A673 (cell line): ENCODE measurements around the gene PCID2.

Experiments used
- EZH2 ChIP-seq: fragments of 200-600 bp; sonication (generic); IDR thresholded peaks from 2 replicates; pipeline ENCODE4 v1.6.1; 2017; ENCODE audit warnings: borderline replicate concordance, low read depth, mild to moderate bottlenecking, mixed read lengths, antibody characterized with exemption, low read length; ENCODE audit not compliant: poor library complexity, severe bottlenecking
- TF ChIP-seq, protein P1 (sequence below): fragments of 300-800, 200-600 bp; sonication (generic); conservative IDR thresholded peaks from 2 replicates; pipeline ENCODE4 v1.5.1; 2017; ENCODE audit warnings: low read depth, mild to moderate bottlenecking, antibody characterized with exemption, low read length, moderate library complexity, mixed read lengths

DNA sequence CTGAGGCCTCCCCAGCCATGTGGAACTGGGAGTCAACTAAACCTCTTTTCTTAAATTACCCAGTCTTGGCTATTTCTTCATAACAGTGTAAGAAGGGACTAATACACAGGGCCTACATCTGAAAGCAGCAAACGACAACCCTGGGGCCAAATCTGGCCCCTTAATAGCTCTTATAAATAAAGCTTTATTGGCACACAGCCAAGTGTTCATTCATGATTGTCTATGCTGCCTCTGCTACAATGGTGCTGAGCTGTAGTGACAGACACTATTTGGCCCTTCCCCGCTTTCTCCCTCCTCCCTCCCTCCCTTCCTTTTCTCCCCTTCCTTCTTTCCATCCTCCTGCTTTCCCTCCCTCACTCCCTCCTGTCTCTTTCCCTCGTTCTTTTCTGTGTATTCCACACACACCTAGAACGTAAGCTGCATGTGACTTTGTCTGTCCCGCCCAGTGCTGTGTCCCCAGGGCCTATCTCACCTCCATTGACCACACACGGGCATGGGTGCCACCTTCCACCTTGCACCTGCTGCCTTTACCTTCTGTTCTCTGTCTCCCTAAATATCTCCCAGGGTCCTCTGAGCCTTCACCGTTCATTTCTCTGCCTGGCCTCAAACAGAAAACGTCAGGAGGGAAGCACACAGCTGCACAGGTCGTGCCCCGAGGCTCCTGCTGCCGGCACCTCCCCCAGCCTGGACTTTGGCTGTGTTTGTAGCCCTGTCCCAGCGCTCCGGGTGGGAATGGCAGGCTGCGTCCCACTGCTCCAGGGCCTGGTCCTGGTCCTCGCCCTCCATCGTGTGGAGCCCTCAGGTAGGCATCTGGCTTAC is 50.3 kb downstream of the PCID2 start, which contains the start of gene PROZ:
- TF ChIP-seq, protein P1, sequence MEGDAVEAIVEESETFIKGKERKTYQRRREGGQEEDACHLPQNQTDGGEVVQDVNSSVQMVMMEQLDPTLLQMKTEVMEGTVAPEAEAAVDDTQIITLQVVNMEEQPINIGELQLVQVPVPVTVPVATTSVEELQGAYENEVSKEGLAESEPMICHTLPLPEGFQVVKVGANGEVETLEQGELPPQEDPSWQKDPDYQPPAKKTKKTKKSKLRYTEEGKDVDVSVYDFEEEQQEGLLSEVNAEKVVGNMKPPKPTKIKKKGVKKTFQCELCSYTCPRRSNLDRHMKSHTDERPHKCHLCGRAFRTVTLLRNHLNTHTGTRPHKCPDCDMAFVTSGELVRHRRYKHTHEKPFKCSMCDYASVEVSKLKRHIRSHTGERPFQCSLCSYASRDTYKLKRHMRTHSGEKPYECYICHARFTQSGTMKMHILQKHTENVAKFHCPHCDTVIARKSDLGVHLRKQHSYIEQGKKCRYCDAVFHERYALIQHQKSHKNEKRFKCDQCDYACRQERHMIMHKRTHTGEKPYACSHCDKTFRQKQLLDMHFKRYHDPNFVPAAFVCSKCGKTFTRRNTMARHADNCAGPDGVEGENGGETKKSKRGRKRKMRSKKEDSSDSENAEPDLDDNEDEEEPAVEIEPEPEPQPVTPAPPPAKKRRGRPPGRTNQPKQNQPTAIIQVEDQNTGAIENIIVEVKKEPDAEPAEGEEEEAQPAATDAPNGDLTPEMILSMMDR: no peak
- no peak for TF ChIP-seq EZH2
